Liver (tissue), 9 donors: ENCODE measurements around the gene RAB5IF. TPM values are rescaled to one million over a fixed set of nuclear protein-coding genes. Genes with fewer than 3 reads are reported as not detected.

Experiments
- DNase-seq: peaks from one replicate; pipeline ENCODE4 v3.0.0-alpha.2; 2017; ENCODE audit warnings: low spot score
- H3K27ac ChIP-seq, 2 donors: one replicate each; pipeline ENCODE4 v1.7.0; 2013; ENCODE audit warnings: inconsistent platforms in 2 of 2, low read length in 2 of 2, control low read depth in 1 of 2, low read depth in 1 of 2, mild to moderate bottlenecking in 1 of 2
- H3K27me3 ChIP-seq, 4 donors: one replicate each; pipeline versions ENCODE4 v1.6.1 to v1.7.0; 2013; ENCODE audit warnings: low read length in 3 of 4, inconsistent platforms in 1 of 4, mild to moderate bottlenecking in 1 of 4, moderate library complexity in 1 of 4; ENCODE audit not compliant: control insufficient read depth in 4 of 4, insufficient read depth in 4 of 4
- H3K36me3 ChIP-seq, 4 donors: one replicate each; pipeline versions ENCODE4 v1.6.1 to v1.7.0; 2013; ENCODE audit warnings: low read length in 3 of 4, mild to moderate bottlenecking in 3 of 4, low read depth in 1 of 4, moderate library complexity in 1 of 4; ENCODE audit not compliant: control insufficient read depth in 4 of 4, insufficient read depth in 3 of 4
- H3K4me1 ChIP-seq, 4 donors: one replicate each; pipeline versions ENCODE4 v1.6.1 to v1.7.0; 2013; ENCODE audit warnings: low read length in 3 of 4, mild to moderate bottlenecking in 3 of 4, moderate library complexity in 1 of 4; ENCODE audit not compliant: control insufficient read depth in 4 of 4, insufficient read depth in 4 of 4
- H3K4me3 ChIP-seq, 3 donors: one replicate each; pipeline versions ENCODE4 v1.6.1 to v1.7.0; 2013; ENCODE audit warnings: low read length in 3 of 3, control low read depth in 1 of 3, low read depth in 1 of 3, mild to moderate bottlenecking in 1 of 3
- H3K9ac ChIP-seq, 2 donors: one replicate each; pipeline ENCODE4 v1.7.0; 2013; ENCODE audit warnings: low read length in 2 of 2, mild to moderate bottlenecking in 2 of 2, moderate library complexity in 2 of 2, control low read depth in 1 of 2, low read depth in 1 of 2
- H3K9me3 ChIP-seq, 4 donors: one replicate each; pipeline versions ENCODE4 v1.6.1 to v1.7.0; 2013; ENCODE audit warnings: low read length in 3 of 4; ENCODE audit not compliant: control insufficient read depth in 4 of 4
- EGR1 ChIP-seq, 2 donors: IDR thresholded peaks; 2 replicates each; pipeline ENCODE4 v1.6.1; 2016 to 2018; ENCODE audit warnings: antibody characterized with exemption in 2 of 2, low read depth in 2 of 2
- FOXA1 ChIP-seq: IDR thresholded peaks from 2 replicates; pipeline ENCODE4 v1.6.1; 2016; ENCODE audit warnings: antibody characterized with exemption
- FOXA2 ChIP-seq: IDR thresholded peaks from 2 replicates; pipeline ENCODE4 v1.6.1; 2016; ENCODE audit warnings: antibody characterized with exemption
- GABPA ChIP-seq, 2 donors: IDR thresholded peaks in 1 of 2; conservative IDR thresholded peaks in 1 of 2; 2 replicates each; pipeline ENCODE4 v1.6.1; 2016; ENCODE audit warnings: antibody characterized with exemption in 2 of 2, mild to moderate bottlenecking in 1 of 2, moderate library complexity in 1 of 2
- HNF4A ChIP-seq, 2 donors: conservative IDR thresholded peaks; 2 replicates each; pipeline ENCODE4 v1.6.1; 2016; ENCODE audit warnings: antibody characterized with exemption in 2 of 2, mild to moderate bottlenecking in 2 of 2
- HNF4G ChIP-seq: IDR thresholded peaks from 2 replicates; pipeline ENCODE4 v1.6.1; 2016; ENCODE audit warnings: antibody characterized with exemption
- JUND ChIP-seq, 2 donors: IDR thresholded peaks; 2 replicates each; pipeline ENCODE4 v1.6.1; 2016; ENCODE audit warnings: antibody characterized with exemption in 2 of 2
- NR2F2 ChIP-seq: IDR thresholded peaks from 2 replicates; pipeline ENCODE4 v1.6.1; 2016; ENCODE audit warnings: antibody characterized with exemption
- RAD21 ChIP-seq, 2 donors: IDR thresholded peaks; 2 replicates each; pipeline ENCODE4 v1.6.1; 2016; ENCODE audit warnings: antibody characterized with exemption in 2 of 2, mild to moderate bottlenecking in 2 of 2
- SP1 ChIP-seq: IDR thresholded peaks from 2 replicates; pipeline ENCODE4 v1.6.1; 2018; ENCODE audit warnings: antibody characterized with exemption, mild to moderate bottlenecking
- TAF1 ChIP-seq: conservative IDR thresholded peaks from 2 replicates; pipeline ENCODE4 v1.6.1; 2016; ENCODE audit warnings: antibody characterized with exemption, mild to moderate bottlenecking
- YY1 ChIP-seq: IDR thresholded peaks from 2 replicates; pipeline ENCODE4 v1.6.1; 2016; ENCODE audit warnings: antibody characterized with exemption, mild to moderate bottlenecking
- WGBS: extraction: QIAGEN DNeasy Blood & Tissue Kit; methylation state at CpG from one replicate; pipeline ENCODE4 v1.1.7; 2013; 5-methylcytosine and 5-hydroxymethylcytosine counted together
- polyA plus RNA-seq, 2 donors: library from polyadenylated mRNA; stranded (reverse) in 1 of 2; unstranded in 1 of 2; fragments of 200-250 nt in 1 of 2; fragments of >200 nt in 1 of 2; fragmentation: Nextera tagmentation in 1 of 2; extraction: Ambion mirVana in 1 of 2; gene quantifications; one replicate each; pipeline versions ENCODE4 v1.2.1 to v1.2.3, GENCODE V29; 2013 to 2015
- total RNA-seq, 2 donors: library from RNA; depleted of rRNA; stranded (reverse); fragments of >200 nt; gene quantifications; one replicate each; pipeline ENCODE4 v1.2.3, GENCODE V29; 2014
- TF ChIP-seq, protein P1 (sequence below): IDR thresholded peaks from 2 replicates; pipeline ENCODE4 v1.6.1; 2016; ENCODE audit warnings: antibody characterized with exemption, mild to moderate bottlenecking
- TF ChIP-seq, protein P2 (sequence below): IDR thresholded peaks from 2 replicates; pipeline ENCODE4 v1.6.1; 2016; ENCODE audit warnings: antibody characterized with exemption
- TF ChIP-seq, protein P3 (sequence below): IDR thresholded peaks from 2 replicates; pipeline ENCODE4 v1.6.1; 2016; ENCODE audit warnings: antibody characterized with exemption
- donor health status: healthy.
- donor health status: healthy.
- donor health status: healthy.
- donor health status: healthy.
- donor health status: healthy.

RAB5IF gene
- total and polyA plus RNA-seq, 4 donors, result 58.9 to 170 (median 125) TPM

DNA sequence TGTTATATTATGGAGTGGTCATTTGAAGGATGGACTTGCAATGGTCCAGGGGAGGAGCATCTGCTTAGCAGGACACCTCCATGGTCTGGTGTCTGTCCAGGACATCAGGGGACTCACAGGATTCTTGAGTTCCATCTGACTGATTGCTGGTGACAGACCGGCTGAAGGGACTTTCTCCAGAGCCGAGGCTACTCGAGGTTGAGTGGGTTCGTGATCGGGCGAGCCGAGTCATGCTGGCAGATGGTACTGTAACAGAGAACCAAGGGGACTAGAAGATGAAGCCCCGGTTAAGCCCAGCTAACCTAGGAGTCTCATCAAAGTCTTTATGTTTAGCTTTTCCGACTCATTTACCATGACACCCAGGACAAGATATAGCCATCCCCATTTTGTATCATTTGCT is 47.9 kb downstream of the RAB5IF start:
- WGBS, result 97% methylated on average over 9 of the region's 9 CpGs
- TF ChIP-seq JUND (IDR thresholded peaks at IDR 0.05), result no peak
- Histone ChIP-seq H3K9me3 (no peaks in the 10 kb centered on the region), H3K27ac (no peak overlapping the region), H3K27me3 (no peaks in the 10 kb centered on the region), H3K9ac (no peak overlapping the region), H3K36me3 (peaks cover 0 to 14% (median 8%) of the 10 kb centered on the region in 4 donors), H3K4me1 (peaks cover 0 to 2% (median 0%) of the 10 kb centered on the region in 4 donors), H3K4me3 (no peak overlapping the region)
- no peak for DNase-seq

DNA sequence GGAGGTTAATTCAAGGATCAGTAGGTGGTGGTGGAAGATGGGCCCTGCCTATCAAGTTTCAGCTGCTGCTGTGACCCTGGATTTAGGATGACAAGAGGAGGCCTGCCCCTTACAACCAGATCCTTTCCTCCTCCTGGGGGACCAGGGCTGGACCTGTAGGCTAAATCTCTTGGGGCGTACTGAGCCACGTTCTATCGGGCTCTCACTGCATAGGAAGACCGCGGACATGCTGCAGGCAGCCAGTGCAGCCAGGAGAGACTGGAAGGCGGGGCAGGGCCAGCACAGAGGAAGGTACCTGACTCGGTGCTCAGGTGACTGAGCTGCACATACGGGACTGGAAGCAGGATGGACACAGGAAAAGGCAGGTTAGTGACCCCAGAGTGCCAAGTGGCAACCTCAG is 48.9 kb downstream of the RAB5IF start:
- no peak for TF ChIP-seq HNF4A (conservative IDR thresholded peaks at IDR 0.05)
- no peak for TF ChIP-seq SP1
- TF ChIP-seq, protein P1, sequence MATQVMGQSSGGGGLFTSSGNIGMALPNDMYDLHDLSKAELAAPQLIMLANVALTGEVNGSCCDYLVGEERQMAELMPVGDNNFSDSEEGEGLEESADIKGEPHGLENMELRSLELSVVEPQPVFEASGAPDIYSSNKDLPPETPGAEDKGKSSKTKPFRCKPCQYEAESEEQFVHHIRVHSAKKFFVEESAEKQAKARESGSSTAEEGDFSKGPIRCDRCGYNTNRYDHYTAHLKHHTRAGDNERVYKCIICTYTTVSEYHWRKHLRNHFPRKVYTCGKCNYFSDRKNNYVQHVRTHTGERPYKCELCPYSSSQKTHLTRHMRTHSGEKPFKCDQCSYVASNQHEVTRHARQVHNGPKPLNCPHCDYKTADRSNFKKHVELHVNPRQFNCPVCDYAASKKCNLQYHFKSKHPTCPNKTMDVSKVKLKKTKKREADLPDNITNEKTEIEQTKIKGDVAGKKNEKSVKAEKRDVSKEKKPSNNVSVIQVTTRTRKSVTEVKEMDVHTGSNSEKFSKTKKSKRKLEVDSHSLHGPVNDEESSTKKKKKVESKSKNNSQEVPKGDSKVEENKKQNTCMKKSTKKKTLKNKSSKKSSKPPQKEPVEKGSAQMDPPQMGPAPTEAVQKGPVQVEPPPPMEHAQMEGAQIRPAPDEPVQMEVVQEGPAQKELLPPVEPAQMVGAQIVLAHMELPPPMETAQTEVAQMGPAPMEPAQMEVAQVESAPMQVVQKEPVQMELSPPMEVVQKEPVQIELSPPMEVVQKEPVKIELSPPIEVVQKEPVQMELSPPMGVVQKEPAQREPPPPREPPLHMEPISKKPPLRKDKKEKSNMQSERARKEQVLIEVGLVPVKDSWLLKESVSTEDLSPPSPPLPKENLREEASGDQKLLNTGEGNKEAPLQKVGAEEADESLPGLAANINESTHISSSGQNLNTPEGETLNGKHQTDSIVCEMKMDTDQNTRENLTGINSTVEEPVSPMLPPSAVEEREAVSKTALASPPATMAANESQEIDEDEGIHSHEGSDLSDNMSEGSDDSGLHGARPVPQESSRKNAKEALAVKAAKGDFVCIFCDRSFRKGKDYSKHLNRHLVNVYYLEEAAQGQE, result no peak
- TF ChIP-seq FOXA2, result no peak
- TF ChIP-seq FOXA1, result no peak
- no peak for TF ChIP-seq RAD21 (IDR thresholded peaks at IDR 0.05)
- TF ChIP-seq, protein P2, sequence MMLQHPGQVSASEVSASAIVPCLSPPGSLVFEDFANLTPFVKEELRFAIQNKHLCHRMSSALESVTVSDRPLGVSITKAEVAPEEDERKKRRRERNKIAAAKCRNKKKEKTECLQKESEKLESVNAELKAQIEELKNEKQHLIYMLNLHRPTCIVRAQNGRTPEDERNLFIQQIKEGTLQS, result no peak
- TF ChIP-seq JUND (IDR thresholded peaks at IDR 0.05), result no peak
- TF ChIP-seq, protein P3, sequence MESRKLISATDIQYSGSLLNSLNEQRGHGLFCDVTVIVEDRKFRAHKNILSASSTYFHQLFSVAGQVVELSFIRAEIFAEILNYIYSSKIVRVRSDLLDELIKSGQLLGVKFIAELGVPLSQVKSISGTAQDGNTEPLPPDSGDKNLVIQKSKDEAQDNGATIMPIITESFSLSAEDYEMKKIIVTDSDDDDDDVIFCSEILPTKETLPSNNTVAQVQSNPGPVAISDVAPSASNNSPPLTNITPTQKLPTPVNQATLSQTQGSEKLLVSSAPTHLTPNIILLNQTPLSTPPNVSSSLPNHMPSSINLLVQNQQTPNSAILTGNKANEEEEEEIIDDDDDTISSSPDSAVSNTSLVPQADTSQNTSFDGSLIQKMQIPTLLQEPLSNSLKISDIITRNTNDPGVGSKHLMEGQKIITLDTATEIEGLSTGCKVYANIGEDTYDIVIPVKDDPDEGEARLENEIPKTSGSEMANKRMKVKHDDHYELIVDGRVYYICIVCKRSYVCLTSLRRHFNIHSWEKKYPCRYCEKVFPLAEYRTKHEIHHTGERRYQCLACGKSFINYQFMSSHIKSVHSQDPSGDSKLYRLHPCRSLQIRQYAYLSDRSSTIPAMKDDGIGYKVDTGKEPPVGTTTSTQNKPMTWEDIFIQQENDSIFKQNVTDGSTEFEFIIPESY, result no peak
- TF ChIP-seq GABPA (IDR thresholded peaks at IDR 0.05 in 1 of 2, conservative IDR thresholded peaks at IDR 0.05 in 1 of 2), result no peak
- TF ChIP-seq HNF4G, result no peak
- no peak for TF ChIP-seq YY1
- no peak for TF ChIP-seq NR2F2
- TF ChIP-seq EGR1 (IDR thresholded peaks at IDR 0.05; ENCODE audit: low read depth in 2 of 2), result no peak
- no peak for TF ChIP-seq TAF1
- Histone ChIP-seq H3K9ac (no peak overlapping the region), H3K36me3 (peaks cover 0 to 15% (median 8%) of the 10 kb centered on the region in 4 donors), H3K4me1 (peaks cover 0 to 2% (median 0%) of the 10 kb centered on the region in 4 donors), H3K27ac (no peak overlapping the region), H3K9me3 (no peaks in the 10 kb centered on the region), H3K27me3 (no peaks in the 10 kb centered on the region), H3K4me3 (no peak overlapping the region)
- 97% methylated on average over 8 of the region's 8 CpGs for WGBS
- DNase-seq, result no peak
